Cardiac muscle cell (in vitro differentiated cells and primary cell): ENCODE data around the gene ARL14. TPM values are rescaled to one million over a fixed set of nuclear protein-coding genes. Genes with fewer than 3 reads are reported as not detected.

Source experiments
- DNase-seq, 2 donors: peaks; one replicate each; pipeline versions ENCODE4 v3.0.0 to v3.0.0-alpha.2; 2010 to 2017; ENCODE audit warnings: low read depth in 1 of 2, low spot score in 1 of 2
- H3K27ac ChIP-seq: fragments of 200-600 bp; sonication (generic); 2 replicates; pipeline ENCODE4 v1.5.1; 2016
- H3K27me3 ChIP-seq: fragments of 200-600 bp; sonication (generic); 2 replicates; pipeline ENCODE4 v1.6.0; 2016; ENCODE audit warnings: control low read depth
- H3K36me3 ChIP-seq: fragments of 200-600 bp; sonication (generic); 2 replicates; pipeline ENCODE4 v1.5.1; 2016; ENCODE audit warnings: control low read depth
- H3K4me1 ChIP-seq: fragments of 200-600 bp; sonication (generic); 2 replicates; pipeline ENCODE4 v1.8.1; 2017; ENCODE audit warnings: low read depth, mild to moderate bottlenecking, mixed run types
- H3K4me3 ChIP-seq: fragments of 200-600 bp; sonication (generic); 2 replicates; pipeline ENCODE4 v1.5.1; 2016; ENCODE audit warnings: mild to moderate bottlenecking
- H3K9me3 ChIP-seq: fragments of 200-600 bp; sonication (generic); 2 replicates; pipeline ENCODE4 v1.5.1; 2017; ENCODE audit warnings: low read depth, mild to moderate bottlenecking, control low read depth
- polyA plus RNA-seq: library from polyadenylated mRNA; unstranded; fragments of >200 nt; fragmentation: Nextera tagmentation; extraction: Ambion mirVana; gene quantifications from 2 replicates; pipeline ENCODE4 v1.2.1, GENCODE V29; 2016
- total RNA-seq: library from RNA; depleted of rRNA; stranded (reverse); fragments of >200 nt; gene quantifications from 2 replicates; pipeline ENCODE4 v1.2.3, GENCODE V29; 2016
- TF ChIP-seq, protein P1 (sequence below): IDR thresholded peaks from 2 replicates; pipeline ENCODE4 v1.5.1; 2012; ENCODE audit warnings: low read depth, mild to moderate bottlenecking, low read length

Gene ARL14
- total and polyA plus RNA-seq, 2 experiments from 2014 or later: not detected

- Histone ChIP-seq H3K4me3 (no peak overlapping the region), H3K27me3 (no peaks in the 10 kb centered on the region), H3K27ac (no peak overlapping the region), H3K36me3 (no peaks in the 10 kb centered on the region), H3K9me3 (no peaks in the 10 kb centered on the region), H3K4me1 (no peaks in the 10 kb centered on the region)
- peak in 1 of 2 donors; percentile 88 for DNase-seq
- TF ChIP-seq, protein P1, sequence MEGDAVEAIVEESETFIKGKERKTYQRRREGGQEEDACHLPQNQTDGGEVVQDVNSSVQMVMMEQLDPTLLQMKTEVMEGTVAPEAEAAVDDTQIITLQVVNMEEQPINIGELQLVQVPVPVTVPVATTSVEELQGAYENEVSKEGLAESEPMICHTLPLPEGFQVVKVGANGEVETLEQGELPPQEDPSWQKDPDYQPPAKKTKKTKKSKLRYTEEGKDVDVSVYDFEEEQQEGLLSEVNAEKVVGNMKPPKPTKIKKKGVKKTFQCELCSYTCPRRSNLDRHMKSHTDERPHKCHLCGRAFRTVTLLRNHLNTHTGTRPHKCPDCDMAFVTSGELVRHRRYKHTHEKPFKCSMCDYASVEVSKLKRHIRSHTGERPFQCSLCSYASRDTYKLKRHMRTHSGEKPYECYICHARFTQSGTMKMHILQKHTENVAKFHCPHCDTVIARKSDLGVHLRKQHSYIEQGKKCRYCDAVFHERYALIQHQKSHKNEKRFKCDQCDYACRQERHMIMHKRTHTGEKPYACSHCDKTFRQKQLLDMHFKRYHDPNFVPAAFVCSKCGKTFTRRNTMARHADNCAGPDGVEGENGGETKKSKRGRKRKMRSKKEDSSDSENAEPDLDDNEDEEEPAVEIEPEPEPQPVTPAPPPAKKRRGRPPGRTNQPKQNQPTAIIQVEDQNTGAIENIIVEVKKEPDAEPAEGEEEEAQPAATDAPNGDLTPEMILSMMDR: no peak
Observed at GRCh38 chr3:160665784-160666526, 11.0 kb upstream of the ARL14 start.

GRCh38 chr3:160667452-160667851 is 9.5 kb upstream of the ARL14 start:
- Histone ChIP-seq H3K27me3 (no peaks in the 10 kb centered on the region), H3K4me1 (no peaks in the 10 kb centered on the region), H3K9me3 (no peaks in the 10 kb centered on the region), H3K27ac (no peak overlapping the region), H3K4me3 (no peak overlapping the region), H3K36me3 (no peaks in the 10 kb centered on the region)
- TF ChIP-seq, protein P1: no peak
- no peak for DNase-seq

- Histone ChIP-seq H3K4me1 (no peaks in the 10 kb centered on the region), H3K27me3 (no peaks in the 10 kb centered on the region), H3K4me3 (no peak overlapping the region), H3K27ac (no peak overlapping the region), H3K36me3 (no peaks in the 10 kb centered on the region), H3K9me3 (no peaks in the 10 kb centered on the region)
- DNase-seq: no peak
- TF ChIP-seq, protein P1: no peak
Observed at GRCh38 chr3:160668454-160668853, 8.5 kb upstream of the ARL14 start.

- Histone ChIP-seq H3K4me3 (no peak overlapping the region), H3K9me3 (no peaks in the 10 kb centered on the region), H3K27me3 (no peaks in the 10 kb centered on the region), H3K36me3 (no peaks in the 10 kb centered on the region), H3K27ac (no peak overlapping the region), H3K4me1 (no peaks in the 10 kb centered on the region)
- TF ChIP-seq, protein P1: no peak
- no peak for DNase-seq
Observed at GRCh38 chr3:160671231-160671630, 5.7 kb upstream of the ARL14 start.

- H3K36me3 ChIP-seq: no peaks in the 10 kb centered on the region
- no peaks in the 10 kb centered on the region for H3K27me3 ChIP-seq
- no peak for DNase-seq
- H3K4me3 ChIP-seq: no peak overlapping the region
- no peak overlapping the region for H3K27ac ChIP-seq
- TF ChIP-seq, protein P1: no peak
- H3K9me3 ChIP-seq: no peaks in the 10 kb centered on the region
- H3K4me1 ChIP-seq: peaks cover 5% of the 10 kb centered on the region
Observed at GRCh38 chr3:160671995-160672394, 5.0 kb upstream of the ARL14 start.
